DND-41 (cell line): ENCODE data around the gene RTP4.

ENCODE experiments used
- ATAC-seq: fragments of 200-7000 bp; cut with Tn5 transposase; 3 replicates; pipeline ENCODE4 v1.9.1; 2021; ENCODE audit warnings: low read depth; ENCODE audit not compliant: insufficient read depth
- DNase-seq: peaks from one replicate; pipeline ENCODE4 v3.0.0-alpha.2; 2020
- H2AFZ ChIP-seq: 2 replicates; pipeline ENCODE4 v1.6.0; 2012; ENCODE audit warnings: low read depth, low read length
- H3K27ac ChIP-seq: 2 replicates; pipeline ENCODE4 v1.5.1; 2012; ENCODE audit warnings: low read length, inconsistent platforms
- H3K27me3 ChIP-seq: fragments of 200-600 bp; sonication (generic); 2 replicates; pipeline ENCODE4 v1.6.0; 2012; ENCODE audit warnings: low read length, mild to moderate bottlenecking, inconsistent platforms; ENCODE audit not compliant: insufficient read depth, poor library complexity
- H3K36me3 ChIP-seq: 2 replicates; pipeline ENCODE4 v1.5.1; 2012; ENCODE audit warnings: low read length, inconsistent platforms; ENCODE audit not compliant: insufficient read depth
- H3K4me1 ChIP-seq: 2 replicates; pipeline ENCODE4 v1.5.1; 2012; ENCODE audit warnings: mild to moderate bottlenecking, low read length; ENCODE audit not compliant: insufficient read depth
- H3K4me2 ChIP-seq: 2 replicates; pipeline ENCODE4 v1.6.0; 2012; ENCODE audit warnings: mild to moderate bottlenecking, moderate library complexity, low read length, inconsistent platforms; ENCODE audit not compliant: insufficient read depth
- H3K4me3 ChIP-seq, 2 experiments: fragments of 200-600 bp in 1 of 2; shearing (Covaris generic) in 1 of 2; 2 replicates each; pipeline ENCODE4 v1.5.1; 2012 to 2016; ENCODE audit warnings: inconsistent platforms in 2 of 2, low read length in 2 of 2, mild to moderate bottlenecking in 2 of 2, low read depth in 1 of 2, moderate library complexity in 1 of 2
- H3K79me2 ChIP-seq: 2 replicates; pipeline ENCODE4 v1.6.0; 2012; ENCODE audit warnings: low read length, inconsistent platforms; ENCODE audit not compliant: insufficient read depth
- H3K9ac ChIP-seq: 2 replicates; pipeline ENCODE4 v1.6.0; 2012; ENCODE audit warnings: low read depth, mild to moderate bottlenecking, inconsistent platforms, low read length, moderate library complexity
- H3K9me3 ChIP-seq: 2 replicates; pipeline ENCODE4 v1.5.1; 2012; ENCODE audit warnings: low read length, moderate library complexity, mild to moderate bottlenecking, inconsistent platforms; ENCODE audit not compliant: insufficient read depth, severe bottlenecking
- H4K20me1 ChIP-seq: 2 replicates; pipeline ENCODE4 v1.6.0; 2012; ENCODE audit warnings: low read length; ENCODE audit not compliant: insufficient read depth
- CTCF ChIP-seq: IDR thresholded peaks from 2 replicates; pipeline ENCODE4 v1.5.1; 2012; ENCODE audit warnings: borderline replicate concordance, low read length, moderate library complexity, mild to moderate bottlenecking; ENCODE audit not compliant: poor library complexity, severe bottlenecking; ENCODE audit errors: extremely low read depth
- EZH2 ChIP-seq: IDR thresholded peaks from 3 replicates; pipeline ENCODE4 v1.6.1; 2012; ENCODE audit warnings: borderline replicate concordance, low read depth, mild to moderate bottlenecking, moderate library complexity, low read length, inconsistent platforms; ENCODE audit not compliant: severe bottlenecking

The RTP4 gene, protein sequence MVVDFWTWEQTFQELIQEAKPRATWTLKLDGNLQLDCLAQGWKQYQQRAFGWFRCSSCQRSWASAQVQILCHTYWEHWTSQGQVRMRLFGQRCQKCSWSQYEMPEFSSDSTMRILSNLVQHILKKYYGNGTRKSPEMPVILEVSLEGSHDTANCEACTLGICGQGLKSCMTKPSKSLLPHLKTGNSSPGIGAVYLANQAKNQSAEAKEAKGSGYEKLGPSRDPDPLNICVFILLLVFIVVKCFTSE

DNA sequence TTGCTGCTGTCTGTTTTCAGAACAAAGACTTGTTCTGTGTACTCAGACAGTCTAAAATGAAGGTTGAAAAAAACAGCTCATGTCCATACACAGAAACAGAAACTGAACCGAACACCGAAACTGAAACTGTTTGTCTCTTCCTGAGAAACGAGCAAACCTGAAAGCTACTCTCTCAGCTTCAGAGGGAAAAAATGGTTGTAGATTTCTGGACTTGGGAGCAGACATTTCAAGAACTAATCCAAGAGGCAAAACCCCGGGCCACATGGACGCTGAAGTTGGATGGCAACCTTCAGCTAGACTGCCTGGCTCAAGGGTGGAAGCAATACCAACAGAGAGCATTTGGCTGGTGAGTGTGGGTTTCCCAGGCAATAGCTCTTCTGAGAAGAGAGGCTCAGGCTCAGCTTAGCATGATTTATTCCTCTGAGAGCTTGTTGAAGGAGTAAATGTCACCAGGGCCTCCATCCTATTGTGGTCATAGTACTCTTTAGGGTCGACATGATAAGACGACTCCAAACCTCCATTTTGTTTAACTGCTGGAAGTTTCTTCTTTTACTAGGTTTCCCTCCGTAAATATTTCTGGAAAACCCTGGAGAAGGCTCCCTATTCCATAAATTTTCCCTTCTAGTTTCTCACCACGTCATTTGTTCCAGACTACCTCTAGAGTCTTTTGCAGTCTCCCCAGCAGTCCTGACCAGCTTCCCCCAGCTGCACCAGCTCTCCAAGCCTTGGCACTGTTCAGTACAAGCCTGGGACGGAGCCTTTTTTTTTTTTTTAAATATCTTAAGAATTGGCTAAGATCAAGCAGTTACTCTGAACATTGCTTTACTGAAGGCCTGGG lies at the start of gene RTP4:
TSS of gene RTP4 (plus strand) at position 135 of the 838 bp plus-strand sequence. CDS start at position 192, 57 bp downstream.
- peak within 1 kb of the TSS; percentile 77 for H3K4me2 ChIP-seq
- H3K36me3 ChIP-seq: peaks cover 11% of the 10 kb centered on the region
- H3K9ac ChIP-seq: peak within 1 kb of the TSS; percentile 64
- peak within 1 kb of the TSS; percentile 84 for H2AFZ ChIP-seq
- peaks cover 29% of the 10 kb centered on the region for H3K4me1 ChIP-seq
- H3K79me2 ChIP-seq: peaks cover 11% of the 10 kb centered on the region
- peak within 1 kb of the TSS; percentile 93 for H3K27ac ChIP-seq
- no peaks in the 10 kb centered on the region for H3K9me3 ChIP-seq
- no peaks in the 10 kb centered on the region for H4K20me1 ChIP-seq
- H3K27me3 ChIP-seq: no peaks in the 10 kb centered on the region
- DNase-seq (peak; percentile 60), ATAC-seq (peak; percentile 84)
- H3K4me3 ChIP-seq: peak within 1 kb of the TSS; percentile 18 to 58; a peak in 3 of 4 replicates
- TF ChIP-seq CTCF: no peak
- no peak for TF ChIP-seq EZH2

- Histone ChIP-seq H3K4me2 (no peak overlapping the region), H3K27me3 (peaks cover 1% of the 10 kb centered on the region), H3K27ac (no peak overlapping the region), H3K79me2 (no peaks in the 10 kb centered on the region), H3K4me1 (no peaks in the 10 kb centered on the region), H2AFZ (no peak overlapping the region; the same call in 1 of the 2 replicates), H3K9me3 (no peaks in the 10 kb centered on the region), H3K4me3 (no peak overlapping the region), H3K36me3 (no peaks in the 10 kb centered on the region), H3K9ac (no peak overlapping the region), H4K20me1 (no peaks in the 10 kb centered on the region)
- peak; percentile 53 for DNase-seq
- ATAC-seq: peak; percentile 66; the same call in 1 of the 3 replicates
- no peak for TF ChIP-seq EZH2
- peak; percentile 91 for TF ChIP-seq CTCF
These were observed 49.2 kb upstream of the RTP4 start for GRCh38 chr3:187318819-187319616.

DNA sequence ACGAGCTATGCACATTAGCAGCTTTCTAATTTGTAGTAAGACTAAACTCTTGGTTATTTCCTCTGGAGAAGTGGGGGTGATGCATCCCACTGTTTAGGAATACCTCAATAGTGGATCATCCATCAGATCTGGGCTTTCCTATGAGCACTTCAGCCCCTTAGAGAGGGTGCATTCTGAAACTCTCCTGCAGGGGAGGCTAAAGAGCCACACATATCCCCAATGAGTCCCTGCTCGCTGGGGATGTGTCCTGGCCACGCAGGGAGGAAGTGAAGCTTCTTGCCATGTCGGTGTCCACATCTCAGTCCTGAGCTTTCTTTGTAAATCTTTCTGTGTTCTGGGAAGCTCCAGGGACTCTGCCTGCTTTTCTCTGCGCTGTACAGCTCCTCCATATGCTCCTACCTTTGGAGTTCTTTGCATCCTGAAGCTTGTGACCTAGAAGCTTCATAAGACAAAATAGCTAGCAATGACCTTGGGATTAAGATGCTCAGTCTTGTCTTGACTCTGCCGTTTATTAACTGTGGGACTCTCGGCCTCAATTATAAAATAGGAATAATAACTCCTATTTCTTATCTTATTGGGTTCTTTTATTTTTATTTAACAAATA lies 48.4 kb upstream of the RTP4 start:
- H2AFZ ChIP-seq: no peak overlapping the region
- peak; percentile 56 for DNase-seq
- no peak for TF ChIP-seq EZH2
- peak; percentile 78 for TF ChIP-seq CTCF
- H3K4me1 ChIP-seq: no peaks in the 10 kb centered on the region
- H3K4me3 ChIP-seq: no peak overlapping the region
- H3K4me2 ChIP-seq: no peak overlapping the region
- no peaks in the 10 kb centered on the region for H3K36me3 ChIP-seq
- no peaks in the 10 kb centered on the region for H3K79me2 ChIP-seq
- H3K9ac ChIP-seq: no peak overlapping the region
- H3K27me3 ChIP-seq: peaks cover 6% of the 10 kb centered on the region
- no peaks in the 10 kb centered on the region for H4K20me1 ChIP-seq
- no peak overlapping the region for H3K27ac ChIP-seq
- H3K9me3 ChIP-seq: no peaks in the 10 kb centered on the region
- ATAC-seq: peak; percentile 77; the same call in 2 of the 3 replicates
